Measurements from ENCODE around the gene WRNIP1.

The WRNIP1 gene

GRCh38 chr6:2746557-2747061 lies 18.6 kb upstream of the WRNIP1 start:
- Histone ChIP-seq H3K27ac (ENCODE audit: insufficient read depth in 1 of 2, low read depth in 1 of 2, low read length in 2 of 2, poor library complexity in 1 of 2, severe bottlenecking in 2 of 2) (no peak overlapping the region), H3K27me3 (replicated peaks in 2 of 5; ENCODE audit: control insufficient read depth in 4 of 5, insufficient read depth in 5 of 5, low read length in 4 of 5) (no peaks in the 10 kb centered on the region), H3K9me3 (ENCODE audit: control extremely low read depth in 1 of 5, control insufficient read depth in 4 of 5, insufficient read depth in 2 of 5, low read depth in 1 of 5, low read length in 4 of 5) (no peaks in the 10 kb centered on the region), H3K36me3 (ENCODE audit: control insufficient read depth in 4 of 4, insufficient read depth in 4 of 4, low read length in 3 of 4) (no peaks in the 10 kb centered on the region), H3K4me1 (ENCODE audit: control extremely low read depth in 1 of 4, control insufficient read depth in 4 of 4, insufficient read depth in 4 of 4, low read length in 3 of 4) (peaks cover 18 to 46% (median 28%) of the 10 kb centered on the region in 4 experiments), H3K4me3 (ENCODE audit: control insufficient read depth in 1 of 7, extremely low read depth in 1 of 7, insufficient read depth in 4 of 7, low read depth in 2 of 7, low read length in 6 of 7) (peak overlapping the region in 1 of 7 experiments; percentile 8)
- WGBS (ENCODE audit: insufficient coverage), result 91% methylated on average over 4 of the region's 7 CpGs
- ChIA-PET CTCF (interaction anchor here (1.0 to 12.6 kb wide), 5 partner anchors 10 to 36 kb away, joined by 3 to 227 read pairs (median 4); partner anchors contain the start of gene WRNIP1), POLR2A (no interaction called here)
- DNase-seq, result no peak

DNA sequence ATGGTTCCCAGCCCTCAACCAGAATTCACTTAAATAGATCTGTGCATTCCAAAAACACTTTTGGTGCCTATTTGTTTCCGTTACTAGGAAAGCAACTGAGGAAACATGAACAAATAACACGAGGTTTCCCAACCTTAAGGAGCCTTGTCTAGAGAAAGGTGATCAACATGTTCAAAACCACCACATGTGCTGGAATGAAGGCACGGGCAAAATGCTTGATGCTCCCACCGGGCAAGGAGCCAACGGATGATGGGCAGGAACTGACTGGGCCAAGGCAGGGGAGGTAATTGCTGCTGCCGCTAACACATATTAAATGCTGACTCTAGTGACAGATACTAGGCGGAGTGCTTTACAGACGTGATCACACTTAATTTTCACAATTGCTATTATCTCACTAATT lies 17.0 kb upstream of the WRNIP1 start:
- ChIA-PET CTCF (interaction anchor here (0.9 to 12.6 kb wide), 4 partner anchors 12 to 29 kb away, joined by 3 to 227 read pairs (median 89); partner anchors contain the start of gene WRNIP1), POLR2A (no interaction called here)

GRCh38 chr6:2749969-2750600 lies 15.1 kb upstream of the WRNIP1 start:
- Histone ChIP-seq H3K27ac (ENCODE audit: insufficient read depth in 1 of 2, low read depth in 1 of 2, low read length in 2 of 2, poor library complexity in 1 of 2, severe bottlenecking in 2 of 2) (no peak overlapping the region), H3K9me3 (ENCODE audit: control extremely low read depth in 1 of 5, control insufficient read depth in 4 of 5, insufficient read depth in 2 of 5, low read depth in 1 of 5, low read length in 4 of 5) (no peaks in the 10 kb centered on the region), H3K4me3 (ENCODE audit: control insufficient read depth in 1 of 7, extremely low read depth in 1 of 7, insufficient read depth in 4 of 7, low read depth in 2 of 7, low read length in 6 of 7) (peak overlapping the region in 1 of 7 experiments; percentile 51), H3K27me3 (replicated peaks in 2 of 5; ENCODE audit: control insufficient read depth in 4 of 5, insufficient read depth in 5 of 5, low read length in 4 of 5) (no peaks in the 10 kb centered on the region), H3K4me1 (ENCODE audit: control extremely low read depth in 1 of 4, control insufficient read depth in 4 of 4, insufficient read depth in 4 of 4, low read length in 3 of 4) (peaks cover 23 to 57% (median 35%) of the 10 kb centered on the region in 4 experiments), H3K36me3 (ENCODE audit: control insufficient read depth in 4 of 4, insufficient read depth in 4 of 4, low read length in 3 of 4) (no peaks in the 10 kb centered on the region)
- DNase-seq, result peak; percentile 74 to 87 (median 84)
- ChIA-PET CTCF (interaction anchor here (0.8 to 12.6 kb wide), 23 partner anchors 8 to 1154 kb away, joined by 3 to 227 read pairs (median 4); partner anchors contain the start of genes SERPINB1 and WRNIP1), POLR2A (interaction anchor here (2.5 kb wide), 1 partner anchor 15 kb away, joined by 12 read pairs; the partner anchor contains the start of gene WRNIP1)
- WGBS (ENCODE audit: insufficient coverage), result no CpG with 5 or more reads among the region's 11 CpGs

More for the DNA sequence above, 17.0 kb upstream of the WRNIP1 start:
- no peaks in the 10 kb centered on the region for H3K36me3 ChIP-seq (ENCODE audit: control insufficient read depth in 4 of 4, insufficient read depth in 4 of 4, low read length in 3 of 4)
- no peak overlapping the region for H3K27ac ChIP-seq (ENCODE audit: insufficient read depth in 1 of 2, low read depth in 1 of 2, low read length in 2 of 2, poor library complexity in 1 of 2, severe bottlenecking in 2 of 2)
- H3K9me3 ChIP-seq (ENCODE audit: control extremely low read depth in 1 of 5, control insufficient read depth in 4 of 5, insufficient read depth in 2 of 5, low read depth in 1 of 5, low read length in 4 of 5), result no peaks in the 10 kb centered on the region
- H3K27me3 ChIP-seq (replicated peaks in 2 of 5; ENCODE audit: control insufficient read depth in 4 of 5, insufficient read depth in 5 of 5, low read length in 4 of 5), result no peaks in the 10 kb centered on the region
- peaks cover 23 to 60% (median 43%) of the 10 kb centered on the region in 4 experiments for H3K4me1 ChIP-seq (ENCODE audit: control extremely low read depth in 1 of 4, control insufficient read depth in 4 of 4, insufficient read depth in 4 of 4, low read length in 3 of 4)
- DNase-seq, result peak in 2 of 3 donors; percentile 37 to 60
- 69% methylated on average over 5 of the region's 8 CpGs for WGBS (ENCODE audit: insufficient coverage)
- H3K4me3 ChIP-seq (ENCODE audit: control insufficient read depth in 1 of 7, extremely low read depth in 1 of 7, insufficient read depth in 4 of 7, low read depth in 2 of 7, low read length in 6 of 7), result no peak overlapping the region

GRCh38 chr6:2750832-2751231 lies 14.4 kb upstream of the WRNIP1 start, which contains the start of gene MYLK4:
Gene MYLK4 (minus strand): TSS chr6:2750922. CDS start chr6:2749294, 1,628 bp downstream.
- WGBS (ENCODE audit: insufficient coverage), result 88% methylated on average over 7 of the region's 7 CpGs
- Histone ChIP-seq H3K27me3 (replicated peaks in 2 of 5; ENCODE audit: control insufficient read depth in 4 of 5, insufficient read depth in 5 of 5, low read length in 4 of 5) (no peaks in the 10 kb centered on the region), H3K9me3 (ENCODE audit: control extremely low read depth in 1 of 5, control insufficient read depth in 4 of 5, insufficient read depth in 2 of 5, low read depth in 1 of 5, low read length in 4 of 5) (no peaks in the 10 kb centered on the region), H3K27ac (ENCODE audit: insufficient read depth in 1 of 2, low read depth in 1 of 2, low read length in 2 of 2, poor library complexity in 1 of 2, severe bottlenecking in 2 of 2) (peak within 1 kb of the TSS in 1 of 2 experiments; percentile 62), H3K36me3 (ENCODE audit: control insufficient read depth in 4 of 4, insufficient read depth in 4 of 4, low read length in 3 of 4) (no peaks in the 10 kb centered on the region), H3K4me3 (ENCODE audit: control insufficient read depth in 1 of 7, extremely low read depth in 1 of 7, insufficient read depth in 4 of 7, low read depth in 2 of 7, low read length in 6 of 7) (peak within 1 kb of the TSS in 2 of 7 experiments; percentile 52 to 58), H3K4me1 (ENCODE audit: control extremely low read depth in 1 of 4, control insufficient read depth in 4 of 4, insufficient read depth in 4 of 4, low read length in 3 of 4) (peaks cover 23 to 57% (median 35%) of the 10 kb centered on the region in 4 experiments)
- POLR2A ChIA-PET, result interaction anchor here (2.5 kb wide), 1 partner anchor 14 kb away, joined by 12 read pairs; the partner anchor contains the start of gene WRNIP1
- DNase-seq, result no peak
- CTCF ChIA-PET, result interaction anchor here (0.9 to 12.6 kb wide), 20 partner anchors 9 to 1154 kb away, joined by 3 to 227 read pairs (median 5); partner anchors contain the start of genes SERPINB1 and WRNIP1

DNA sequence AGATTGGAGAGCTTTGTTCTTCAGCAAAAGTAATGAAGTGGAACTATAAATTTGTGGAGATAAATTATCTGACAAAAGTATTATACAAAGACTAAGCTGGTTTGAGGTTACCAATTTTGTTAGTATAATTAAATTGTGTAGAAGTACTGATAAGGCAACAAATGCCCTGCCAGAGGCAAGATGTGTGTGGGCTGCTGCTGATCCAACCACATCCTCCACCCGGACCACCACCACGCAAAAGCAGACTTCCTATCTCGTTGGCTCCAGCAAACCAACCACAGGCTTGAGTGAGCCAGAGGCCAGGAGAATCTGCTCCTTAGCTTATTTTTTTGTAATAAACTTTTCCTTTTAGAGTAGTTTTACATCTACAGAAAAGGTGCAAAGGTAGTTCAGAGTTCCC lies 13.3 kb upstream of the WRNIP1 start:
- 0% methylated on average over 3 of the region's 3 CpGs for WGBS (ENCODE audit: insufficient coverage)
- no peaks in the 10 kb centered on the region for H3K9me3 ChIP-seq (ENCODE audit: control extremely low read depth in 1 of 5, control insufficient read depth in 4 of 5, insufficient read depth in 2 of 5, low read depth in 1 of 5, low read length in 4 of 5)
- CTCF ChIA-PET, result interaction anchor here (1.3 to 12.6 kb wide), 6 partner anchors 11 to 1144 kb away, joined by 3 to 227 read pairs (median 14); partner anchors contain the start of gene WRNIP1
- no peaks in the 10 kb centered on the region for H3K36me3 ChIP-seq (ENCODE audit: control insufficient read depth in 4 of 4, insufficient read depth in 4 of 4, low read length in 3 of 4)
- H3K27me3 ChIP-seq (replicated peaks in 2 of 5; ENCODE audit: control insufficient read depth in 4 of 5, insufficient read depth in 5 of 5, low read length in 4 of 5), result no peaks in the 10 kb centered on the region
- H3K4me1 ChIP-seq (ENCODE audit: control extremely low read depth in 1 of 4, control insufficient read depth in 4 of 4, insufficient read depth in 4 of 4, low read length in 3 of 4), result peaks cover 23 to 65% (median 39%) of the 10 kb centered on the region in 4 experiments
- H3K4me3 ChIP-seq (ENCODE audit: control insufficient read depth in 1 of 7, extremely low read depth in 1 of 7, insufficient read depth in 4 of 7, low read depth in 2 of 7, low read length in 6 of 7), result peak overlapping the region in 3 of 7 experiments; percentile 49 to 58 (median 52)
- peak; percentile 91 to 98 (median 95) for DNase-seq
- POLR2A ChIA-PET, result interaction anchor here (0.5 to 2.5 kb wide), 4 partner anchors 11 to 26 kb away, joined by 3 to 12 read pairs (median 5); partner anchors contain the start of gene WRNIP1
- H3K27ac ChIP-seq (ENCODE audit: insufficient read depth in 1 of 2, low read depth in 1 of 2, low read length in 2 of 2, poor library complexity in 1 of 2, severe bottlenecking in 2 of 2), result peak overlapping the region in 1 of 2 experiments; percentile 62

DNA sequence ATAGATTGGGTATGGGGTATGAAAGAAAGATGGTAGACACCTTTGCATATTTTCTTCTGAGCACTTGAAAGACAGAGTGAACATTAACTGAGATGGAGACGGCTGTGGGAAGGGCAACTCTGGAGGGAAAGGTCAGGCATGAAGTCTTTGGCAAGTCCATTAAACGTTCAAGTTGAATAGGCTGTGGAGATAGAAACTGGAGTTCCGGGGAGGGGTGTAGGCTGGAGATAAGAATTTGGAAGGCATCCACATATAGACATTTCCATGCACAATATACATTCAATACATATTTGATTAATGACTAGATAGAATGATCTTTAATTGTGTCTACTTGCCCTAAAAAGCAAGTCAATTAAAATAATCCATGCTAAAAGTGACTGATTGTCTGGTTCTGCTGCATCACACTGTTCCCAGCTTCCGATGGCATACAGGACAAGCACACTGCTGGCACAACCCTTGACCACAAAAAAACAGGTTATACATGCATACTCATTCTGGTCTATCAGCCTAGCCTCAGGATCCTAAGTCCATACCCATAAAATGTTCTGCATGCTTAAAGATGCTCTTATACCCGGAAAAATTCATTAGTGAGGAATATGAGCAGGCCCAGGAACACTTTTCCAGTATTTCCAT lies 12.6 kb upstream of the WRNIP1 start:
- CTCF ChIA-PET, result interaction anchor here (0.7 to 12.6 kb wide), 7 partner anchors 11 to 311 kb away, joined by 3 to 227 read pairs (median 4); partner anchors contain the start of gene WRNIP1
- H3K9me3 ChIP-seq (ENCODE audit: control extremely low read depth in 1 of 5, control insufficient read depth in 4 of 5, insufficient read depth in 2 of 5, low read depth in 1 of 5, low read length in 4 of 5), result no peaks in the 10 kb centered on the region
- POLR2A ChIA-PET, result interaction anchor here (1.0 to 2.5 kb wide), 4 partner anchors 10 to 27 kb away, joined by 3 to 12 read pairs (median 6); partner anchors contain the start of gene WRNIP1
- H3K4me3 ChIP-seq (ENCODE audit: control insufficient read depth in 1 of 7, extremely low read depth in 1 of 7, insufficient read depth in 4 of 7, low read depth in 2 of 7, low read length in 6 of 7), result peak overlapping the region in 3 of 7 experiments; percentile 49 to 58 (median 52)
- peak in 2 of 3 donors; percentile 55 to 74 for DNase-seq
- no peaks in the 10 kb centered on the region for H3K27me3 ChIP-seq (replicated peaks in 2 of 5; ENCODE audit: control insufficient read depth in 4 of 5, insufficient read depth in 5 of 5, low read length in 4 of 5)
- no peaks in the 10 kb centered on the region for H3K36me3 ChIP-seq (ENCODE audit: control insufficient read depth in 4 of 4, insufficient read depth in 4 of 4, low read length in 3 of 4)
- WGBS (ENCODE audit: insufficient coverage), result 33% methylated on average over 3 of the region's 5 CpGs
- H3K27ac ChIP-seq (ENCODE audit: insufficient read depth in 1 of 2, low read depth in 1 of 2, low read length in 2 of 2, poor library complexity in 1 of 2, severe bottlenecking in 2 of 2), result peak overlapping the region; percentile 12 to 62
- peaks cover 23 to 65% (median 39%) of the 10 kb centered on the region in 4 experiments for H3K4me1 ChIP-seq (ENCODE audit: control extremely low read depth in 1 of 4, control insufficient read depth in 4 of 4, insufficient read depth in 4 of 4, low read length in 3 of 4)

All from common myeloid progenitor, CD34-positive (primary cell).